ENCODE measurements around the gene FLT1.

Gene FLT1

GRCh38 chr13:28396053-28396452 lies 98.9 kb downstream of the FLT1 start:
- H3K4me1 ChIP-seq (ENCODE audit: control insufficient read depth in 1 of 2, insufficient read depth in 2 of 2, low read length in 2 of 2): no peaks in the 10 kb centered on the region
- no peaks in the 10 kb centered on the region for H3K36me3 ChIP-seq (ENCODE audit: control insufficient read depth in 1 of 2, insufficient read depth in 2 of 2, low read length in 2 of 2)
- H3K9me3 ChIP-seq (ENCODE audit: control insufficient read depth in 1 of 2, low read length in 2 of 2): no peaks in the 10 kb centered on the region
- H3K27ac ChIP-seq (ENCODE audit: low read length): no peak overlapping the region
- H3K4me3 ChIP-seq (ENCODE audit: low read depth in 1 of 2, low read length in 2 of 2): no peak overlapping the region
- H3K27me3 ChIP-seq (ENCODE audit: low read depth, low read length): no peaks in the 10 kb centered on the region

DNA sequence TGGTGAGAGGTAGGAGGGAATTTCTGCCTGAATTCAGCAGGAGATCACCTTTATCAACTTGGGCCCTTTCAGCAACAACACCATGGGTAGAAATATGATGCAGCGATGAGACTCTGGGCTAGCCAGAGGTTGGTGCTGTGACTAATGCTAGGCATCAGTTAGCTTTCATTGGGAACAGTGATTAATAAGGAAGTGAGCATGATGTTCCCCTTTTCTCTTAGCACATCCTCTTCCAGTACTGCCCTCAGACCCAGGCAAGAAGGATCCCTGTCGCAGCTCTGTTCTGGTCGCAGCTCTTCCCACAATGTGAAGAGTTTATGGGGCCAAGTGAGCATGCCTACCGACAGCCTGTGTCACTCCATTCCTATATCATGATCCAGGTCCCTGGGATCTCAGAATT lies 100.5 kb downstream of the FLT1 start:
- Histone ChIP-seq H3K36me3 (ENCODE audit: control insufficient read depth in 1 of 2, insufficient read depth in 2 of 2, low read length in 2 of 2) (no peaks in the 10 kb centered on the region), H3K27ac (ENCODE audit: low read length) (no peak overlapping the region), H3K4me1 (ENCODE audit: control insufficient read depth in 1 of 2, insufficient read depth in 2 of 2, low read length in 2 of 2) (no peaks in the 10 kb centered on the region), H3K9me3 (ENCODE audit: control insufficient read depth in 1 of 2, low read length in 2 of 2) (no peaks in the 10 kb centered on the region), H3K4me3 (ENCODE audit: low read depth in 1 of 2, low read length in 2 of 2) (no peak overlapping the region), H3K27me3 (ENCODE audit: low read depth, low read length) (no peaks in the 10 kb centered on the region)

GRCh38 chr13:28392896-28393505 lies 101.9 kb downstream of the FLT1 start:
- H3K27ac ChIP-seq (ENCODE audit: low read length): no peak overlapping the region
- no peaks in the 10 kb centered on the region for H3K36me3 ChIP-seq (ENCODE audit: control insufficient read depth in 1 of 2, insufficient read depth in 2 of 2, low read length in 2 of 2)
- no peak overlapping the region for H3K4me3 ChIP-seq (ENCODE audit: low read depth in 1 of 2, low read length in 2 of 2)
- H3K4me1 ChIP-seq (ENCODE audit: control insufficient read depth in 1 of 2, insufficient read depth in 2 of 2, low read length in 2 of 2): no peaks in the 10 kb centered on the region
- H3K9me3 ChIP-seq (ENCODE audit: control insufficient read depth in 1 of 2, low read length in 2 of 2): no peaks in the 10 kb centered on the region
- no peaks in the 10 kb centered on the region for H3K27me3 ChIP-seq (ENCODE audit: low read depth, low read length)

GRCh38 chr13:28392428-28392827 lies 102.5 kb downstream of the FLT1 start:
- Histone ChIP-seq H3K4me1 (ENCODE audit: control insufficient read depth in 1 of 2, insufficient read depth in 2 of 2, low read length in 2 of 2) (no peaks in the 10 kb centered on the region), H3K4me3 (ENCODE audit: low read depth in 1 of 2, low read length in 2 of 2) (no peak overlapping the region), H3K27me3 (ENCODE audit: low read depth, low read length) (no peaks in the 10 kb centered on the region), H3K27ac (ENCODE audit: low read length) (no peak overlapping the region), H3K9me3 (ENCODE audit: control insufficient read depth in 1 of 2, low read length in 2 of 2) (no peaks in the 10 kb centered on the region), H3K36me3 (ENCODE audit: control insufficient read depth in 1 of 2, insufficient read depth in 2 of 2, low read length in 2 of 2) (no peaks in the 10 kb centered on the region)

DNA sequence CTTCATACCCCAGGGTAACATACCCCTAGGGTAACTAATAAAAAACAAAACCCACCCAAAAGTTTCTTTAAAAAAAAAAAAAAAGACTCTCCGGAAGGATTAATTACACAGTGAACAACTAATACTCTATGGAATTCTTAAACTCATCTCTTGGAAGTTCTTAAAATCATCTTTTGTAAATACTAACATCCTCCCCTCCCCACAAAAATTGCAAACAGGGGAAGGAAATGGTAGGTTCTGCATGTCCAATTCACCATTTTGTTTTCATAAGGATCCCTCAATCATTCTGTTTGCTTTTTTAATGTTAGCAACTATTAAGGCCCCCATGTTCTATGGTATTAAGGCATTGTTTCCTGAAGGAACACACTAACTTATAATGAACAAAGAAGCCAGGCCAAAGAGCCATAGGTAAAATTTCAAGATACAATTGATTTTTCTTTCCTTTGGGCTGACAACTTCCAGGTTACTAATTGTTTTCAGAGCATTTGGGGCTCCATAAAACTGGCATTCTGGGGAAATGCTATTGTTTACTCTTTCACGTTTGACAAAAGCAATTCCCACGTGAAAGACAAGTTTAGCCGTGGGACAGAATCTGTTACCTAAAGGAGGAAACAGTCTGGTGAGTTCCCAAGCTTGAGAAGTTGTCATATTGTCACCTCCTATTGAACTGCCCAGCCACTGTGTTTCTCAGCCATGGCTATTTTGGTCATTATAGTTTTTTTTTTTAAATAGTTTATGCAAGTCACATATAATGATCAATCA lies 107.0 kb downstream of the FLT1 start:
- H3K27ac ChIP-seq (ENCODE audit: low read length): no peak overlapping the region
- H3K4me1 ChIP-seq (ENCODE audit: control insufficient read depth in 1 of 2, insufficient read depth in 2 of 2, low read length in 2 of 2): no peaks in the 10 kb centered on the region
- H3K9me3 ChIP-seq (ENCODE audit: control insufficient read depth in 1 of 2, low read length in 2 of 2): no peaks in the 10 kb centered on the region

GRCh38 chr13:28385362-28385761 lies 109.6 kb downstream of the FLT1 start:
- H3K27ac ChIP-seq (ENCODE audit: low read length): no peak overlapping the region
- H3K36me3 ChIP-seq (ENCODE audit: control insufficient read depth in 1 of 2, insufficient read depth in 2 of 2, low read length in 2 of 2): no peaks in the 10 kb centered on the region
- H3K9me3 ChIP-seq (ENCODE audit: control insufficient read depth in 1 of 2, low read length in 2 of 2): no peaks in the 10 kb centered on the region
- H3K4me3 ChIP-seq (ENCODE audit: low read depth in 1 of 2, low read length in 2 of 2): no peak overlapping the region
- no peaks in the 10 kb centered on the region for H3K4me1 ChIP-seq (ENCODE audit: control insufficient read depth in 1 of 2, insufficient read depth in 2 of 2, low read length in 2 of 2)
- H3K27me3 ChIP-seq (ENCODE audit: low read depth, low read length): no peaks in the 10 kb centered on the region

More for the DNA sequence above, 107.0 kb downstream of the FLT1 start:
- Histone ChIP-seq H3K27me3 (ENCODE audit: low read depth, low read length) (no peaks in the 10 kb centered on the region), H3K36me3 (ENCODE audit: control insufficient read depth in 1 of 2, insufficient read depth in 2 of 2, low read length in 2 of 2) (no peaks in the 10 kb centered on the region), H3K4me3 (ENCODE audit: low read depth in 1 of 2, low read length in 2 of 2) (no peak overlapping the region)

GRCh38 chr13:28384789-28385188 lies 110.1 kb downstream of the FLT1 start:
- H3K4me3 ChIP-seq (ENCODE audit: low read depth in 1 of 2, low read length in 2 of 2): no peak overlapping the region
- H3K27ac ChIP-seq (ENCODE audit: low read length): no peak overlapping the region
- no peaks in the 10 kb centered on the region for H3K27me3 ChIP-seq (ENCODE audit: low read depth, low read length)
- H3K36me3 ChIP-seq (ENCODE audit: control insufficient read depth in 1 of 2, insufficient read depth in 2 of 2, low read length in 2 of 2): no peaks in the 10 kb centered on the region
- no peaks in the 10 kb centered on the region for H3K4me1 ChIP-seq (ENCODE audit: control insufficient read depth in 1 of 2, insufficient read depth in 2 of 2, low read length in 2 of 2)
- H3K9me3 ChIP-seq (ENCODE audit: control insufficient read depth in 1 of 2, low read length in 2 of 2): no peaks in the 10 kb centered on the region

- H3K27me3 ChIP-seq (ENCODE audit: low read depth, low read length): no peaks in the 10 kb centered on the region
- no peaks in the 10 kb centered on the region for H3K36me3 ChIP-seq (ENCODE audit: control insufficient read depth in 1 of 2, insufficient read depth in 2 of 2, low read length in 2 of 2)
- no peak overlapping the region for H3K27ac ChIP-seq (ENCODE audit: low read length)
- no peak overlapping the region for H3K4me3 ChIP-seq (ENCODE audit: low read depth in 1 of 2, low read length in 2 of 2)
- peaks cover 0 to 7% of the 10 kb centered on the region in 2 donors for H3K4me1 ChIP-seq (ENCODE audit: control insufficient read depth in 1 of 2, insufficient read depth in 2 of 2, low read length in 2 of 2)
- H3K9me3 ChIP-seq (ENCODE audit: control insufficient read depth in 1 of 2, low read length in 2 of 2): no peaks in the 10 kb centered on the region
Measured at GRCh38 chr13:28380319-28380718, 114.6 kb downstream of the FLT1 start.

- Histone ChIP-seq H3K27me3 (ENCODE audit: low read depth, low read length) (no peaks in the 10 kb centered on the region), H3K9me3 (ENCODE audit: control insufficient read depth in 1 of 2, low read length in 2 of 2) (no peaks in the 10 kb centered on the region), H3K36me3 (ENCODE audit: control insufficient read depth in 1 of 2, insufficient read depth in 2 of 2, low read length in 2 of 2) (no peaks in the 10 kb centered on the region), H3K4me1 (ENCODE audit: control insufficient read depth in 1 of 2, insufficient read depth in 2 of 2, low read length in 2 of 2) (peaks cover 0 to 7% of the 10 kb centered on the region in 2 donors), H3K4me3 (ENCODE audit: low read depth in 1 of 2, low read length in 2 of 2) (no peak overlapping the region), H3K27ac (ENCODE audit: low read length) (no peak overlapping the region)
Measured at GRCh38 chr13:28379371-28380083, 115.4 kb downstream of the FLT1 start.

GRCh38 chr13:28376604-28377003 lies 118.3 kb downstream of the FLT1 start:
- Histone ChIP-seq H3K36me3 (ENCODE audit: control insufficient read depth in 1 of 2, insufficient read depth in 2 of 2, low read length in 2 of 2) (no peaks in the 10 kb centered on the region), H3K27me3 (ENCODE audit: low read depth, low read length) (no peaks in the 10 kb centered on the region), H3K4me3 (ENCODE audit: low read depth in 1 of 2, low read length in 2 of 2) (no peak overlapping the region), H3K27ac (ENCODE audit: low read length) (no peak overlapping the region), H3K4me1 (ENCODE audit: control insufficient read depth in 1 of 2, insufficient read depth in 2 of 2, low read length in 2 of 2) (peaks cover 0 to 7% of the 10 kb centered on the region in 2 donors), H3K9me3 (ENCODE audit: control insufficient read depth in 1 of 2, low read length in 2 of 2) (no peaks in the 10 kb centered on the region)

DNA sequence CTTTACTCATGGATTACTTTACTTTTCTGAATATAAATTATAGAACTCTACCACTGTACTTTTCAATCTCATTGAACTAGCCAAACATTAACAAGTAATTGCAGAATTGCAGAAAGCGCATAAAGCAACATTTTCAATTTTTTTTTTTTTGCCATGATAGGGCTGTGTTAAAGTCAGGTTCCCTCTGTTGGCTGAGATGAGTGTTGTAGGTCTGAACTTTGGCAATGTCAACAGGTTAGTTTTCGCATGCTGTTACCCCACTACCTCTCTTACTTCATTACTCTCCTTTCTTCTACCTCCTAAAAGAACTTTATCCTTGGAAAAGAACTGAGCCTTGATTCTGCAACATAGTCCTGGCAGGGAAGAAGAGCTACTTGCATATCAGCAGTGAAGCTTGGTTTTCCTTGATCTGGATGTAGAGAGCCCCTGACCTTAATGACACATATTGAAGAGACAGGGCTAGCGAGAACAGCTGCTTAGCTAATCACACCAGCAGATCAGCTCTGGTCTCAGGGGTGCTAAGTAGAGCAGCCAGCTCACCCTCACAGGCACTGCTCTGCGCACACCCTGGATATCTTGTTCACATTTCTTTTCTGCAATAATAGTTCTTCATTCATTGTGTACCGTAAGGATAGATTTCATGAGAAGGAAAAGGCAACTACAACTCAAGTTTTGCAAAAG lies 119.5 kb downstream of the FLT1 start:
- peaks cover 0 to 7% of the 10 kb centered on the region in 2 donors for H3K4me1 ChIP-seq (ENCODE audit: control insufficient read depth in 1 of 2, insufficient read depth in 2 of 2, low read length in 2 of 2)
- no peaks in the 10 kb centered on the region for H3K36me3 ChIP-seq (ENCODE audit: control insufficient read depth in 1 of 2, insufficient read depth in 2 of 2, low read length in 2 of 2)
- H3K9me3 ChIP-seq (ENCODE audit: control insufficient read depth in 1 of 2, low read length in 2 of 2): no peaks in the 10 kb centered on the region
- no peak overlapping the region for H3K4me3 ChIP-seq (ENCODE audit: low read depth in 1 of 2, low read length in 2 of 2)
- H3K27me3 ChIP-seq (ENCODE audit: low read depth, low read length): no peaks in the 10 kb centered on the region
- H3K27ac ChIP-seq (ENCODE audit: low read length): no peak overlapping the region
